D721Med (cell line): ENCODE data around the gene ERC1.
"Not testable (repeated sequence)": the region's sequence is repeated elsewhere in the genome, so short reads cannot be mapped to it uniquely, and the experiment has no call there.

Source experiments
- DNase-seq: peaks from one replicate; pipeline ENCODE4 v3.0.0; 2011; ENCODE audit warnings: low spot score; ENCODE audit not compliant: insufficient read length
- FAIRE-seq: peaks from 2 replicates; lab custom pipeline; 2011; peaks lifted over from hg19 to GRCh38; lab: Jason Lieb, UNC
- CTCF ChIP-seq: IDR thresholded peaks from 2 replicates; pipeline ENCODE4 v1.5.1; 2012; ENCODE audit warnings: mild to moderate bottlenecking, control low read depth; ENCODE audit not compliant: insufficient read depth; ENCODE audit errors: missing control alignments

ERC1 gene

GRCh38 chr12:1311145-1311544 is 320.1 kb downstream of the ERC1 start:
- TF ChIP-seq CTCF = no peak
- FAIRE-seq (no peak), DNase-seq (no peak)

- no peak for TF ChIP-seq CTCF
- no peak for FAIRE-seq
- DNase-seq = no peak
Observed at GRCh38 chr12:1313906-1314305, 322.9 kb downstream of the ERC1 start.

- DNase-seq (no peak), FAIRE-seq (no peak)
- no peak for TF ChIP-seq CTCF
Observed at GRCh38 chr12:1314523-1314922, 323.5 kb downstream of the ERC1 start.

GRCh38 chr12:1316991-1317390 is 326.0 kb downstream of the ERC1 start:
- not testable (repeated sequence) for FAIRE-seq

GRCh38 chr12:1318327-1319031 is 327.5 kb downstream of the ERC1 start:
- DNase-seq (no peak), FAIRE-seq (no peak)
- no peak for TF ChIP-seq CTCF

More at GRCh38 chr12:1316991-1317390, 326.0 kb downstream of the ERC1 start:
- DNase-seq = not testable (repeated sequence)

GRCh38 chr12:1319212-1319611 is 328.2 kb downstream of the ERC1 start:
- FAIRE-seq (no peak), DNase-seq (no peak)
- no peak for TF ChIP-seq CTCF

GRCh38 chr12:1320021-1320420 is 329.0 kb downstream of the ERC1 start:
- no peak for TF ChIP-seq CTCF
- no peak for DNase-seq
- no peak for FAIRE-seq
